GM04503 (cell line): Measurements from ENCODE around the gene ADGRE1.

Experiments used
- DNase-seq: peaks from one replicate; pipeline ENCODE4 v3.0.0-alpha.2; 2012; ENCODE audit warnings: low read depth

ADGRE1 gene

DNA sequence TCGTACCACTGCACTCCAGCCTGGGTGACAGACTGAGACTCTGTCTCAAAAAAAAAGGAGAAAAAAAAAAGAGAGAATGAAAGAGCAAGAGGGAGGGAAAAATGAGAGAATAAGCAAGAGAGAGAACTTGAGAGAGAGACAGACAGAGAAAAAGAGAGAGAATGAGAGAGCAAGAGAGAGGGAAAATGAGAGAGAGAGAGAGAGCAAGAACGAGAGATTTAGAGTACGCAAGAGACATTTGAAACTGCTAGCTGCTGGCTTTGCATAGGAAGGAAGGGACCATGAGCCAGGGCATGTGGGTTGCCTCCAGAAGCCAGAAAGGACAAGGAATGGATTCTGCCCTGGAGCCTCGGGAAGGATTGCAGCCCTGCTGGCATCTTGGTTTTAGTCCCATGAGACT lies 9.6 kb upstream of the ADGRE1 start:
- no peak for DNase-seq

DNA sequence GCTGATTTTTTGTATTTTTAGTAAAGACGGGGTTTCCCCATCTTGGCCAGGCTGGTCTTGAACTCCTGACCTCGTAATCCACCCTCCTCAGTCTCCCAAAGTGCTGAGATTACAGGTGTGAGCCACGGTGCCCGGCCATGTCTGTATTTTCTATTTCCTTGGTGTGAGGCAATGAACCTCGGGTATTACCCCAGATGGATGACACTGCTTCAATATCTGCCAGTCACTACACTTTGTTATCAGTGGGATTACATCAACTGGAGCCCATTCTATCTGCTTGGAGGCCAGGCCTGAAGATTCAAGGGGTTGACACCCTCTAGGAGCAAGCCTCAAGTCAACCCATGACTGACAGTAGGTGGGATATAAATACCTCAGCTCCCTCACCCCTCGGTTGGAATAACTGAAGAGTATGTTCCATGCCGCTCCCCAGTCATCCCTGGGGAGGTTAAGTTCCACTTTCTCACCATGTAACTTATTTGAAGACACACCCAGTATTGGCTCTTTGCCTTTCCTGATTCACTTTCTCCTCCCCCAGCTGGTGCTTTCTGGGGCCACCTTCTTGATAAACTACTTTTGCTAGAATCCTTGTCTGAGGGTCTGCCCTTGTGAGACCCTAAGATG lies 992 bp upstream of the ADGRE1 start:
- DNase-seq, result no peak

DNA sequence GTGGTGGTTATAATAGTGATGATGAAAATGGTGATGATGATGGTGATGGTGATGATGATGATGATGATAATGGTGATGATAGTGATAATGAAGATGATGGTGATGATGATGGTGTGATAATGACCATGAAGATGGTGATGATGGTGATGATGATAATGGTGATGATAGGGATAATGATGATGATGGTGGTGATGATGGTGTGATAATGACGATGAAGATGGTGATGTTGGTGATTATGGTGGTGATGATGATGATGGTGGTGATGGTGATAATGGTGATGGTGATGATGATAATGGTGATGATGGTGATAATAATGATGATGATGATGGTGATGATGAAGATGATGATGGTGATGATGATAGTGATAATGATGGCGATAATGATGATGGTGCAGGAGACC lies 1.6 kb downstream of the ADGRE1 start:
- DNase-seq, result no peak

DNA sequence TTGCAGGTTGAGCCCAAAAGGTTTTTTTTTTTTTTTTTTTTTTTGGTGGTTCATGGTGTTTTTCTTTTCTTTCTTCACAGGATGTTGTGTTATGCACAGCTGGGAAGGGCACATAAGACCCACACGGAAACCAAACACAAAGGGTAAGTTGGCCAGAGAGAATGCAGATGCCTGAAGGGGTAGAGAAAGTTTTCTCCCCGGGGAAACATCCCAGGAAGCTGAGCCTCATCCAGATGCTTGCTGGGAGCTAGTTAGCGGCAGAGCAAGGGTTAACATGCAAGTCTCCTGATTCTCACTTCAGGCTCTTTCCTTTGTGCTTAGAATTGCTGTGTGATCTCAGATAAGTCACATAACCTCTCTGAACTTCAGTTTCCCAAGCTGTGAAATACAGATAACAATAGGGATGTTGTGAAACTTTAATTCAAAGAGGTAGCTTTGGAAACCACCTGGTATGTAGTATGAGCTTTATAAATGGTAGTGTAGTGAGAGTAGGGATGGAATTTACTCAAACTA lies 3.1 kb downstream of the ADGRE1 start:
- no peak for DNase-seq

DNA sequence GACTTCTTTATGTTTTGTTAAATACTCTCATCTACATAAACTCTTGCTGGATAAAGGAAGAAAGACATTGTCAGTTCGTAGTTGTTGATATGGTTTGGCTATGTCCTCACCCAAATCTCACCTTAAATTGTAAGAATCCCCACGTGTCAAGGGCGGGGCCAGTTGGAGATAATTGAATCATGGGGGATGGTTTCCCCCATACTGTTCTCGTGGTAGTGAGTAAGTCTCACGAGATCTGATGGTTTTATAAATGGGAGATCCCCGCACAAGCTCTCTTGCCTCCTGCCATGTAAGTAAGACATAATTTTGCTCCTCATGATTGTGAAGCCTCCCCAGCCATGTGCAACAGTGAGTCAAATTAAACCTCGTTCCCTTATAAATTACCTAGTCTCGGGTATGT lies 3.6 kb downstream of the ADGRE1 start:
- no peak for DNase-seq

DNA sequence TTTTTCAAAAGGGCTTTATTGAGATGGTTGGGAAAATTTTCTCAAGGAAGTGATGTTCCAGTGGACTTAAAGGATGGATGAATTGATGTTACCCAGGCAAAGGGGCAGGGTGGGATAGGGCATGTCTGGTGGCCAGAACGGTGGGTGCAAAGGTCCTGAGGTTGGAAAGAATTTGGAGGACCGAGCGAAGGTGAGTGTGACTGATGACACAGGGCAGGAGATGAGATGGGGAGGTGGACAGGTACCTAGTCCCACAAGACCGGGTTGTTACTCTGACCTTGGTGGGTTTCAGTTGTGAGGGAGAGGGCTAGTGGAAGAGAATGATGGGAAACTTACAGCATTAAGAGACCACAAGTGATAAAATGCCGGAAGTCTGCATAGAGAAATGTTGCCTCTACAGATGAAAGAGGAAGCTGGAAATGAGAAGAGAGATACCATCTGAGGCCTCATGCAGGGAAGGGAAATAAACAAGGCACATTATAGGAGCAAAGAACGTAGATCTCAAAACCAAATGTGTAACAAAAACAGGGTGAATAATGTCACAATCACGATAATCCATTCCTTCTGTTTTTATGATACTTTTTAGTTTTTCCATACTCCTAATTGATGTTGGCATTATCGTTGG lies 4.5 kb downstream of the ADGRE1 start:
- DNase-seq, result no peak

DNA sequence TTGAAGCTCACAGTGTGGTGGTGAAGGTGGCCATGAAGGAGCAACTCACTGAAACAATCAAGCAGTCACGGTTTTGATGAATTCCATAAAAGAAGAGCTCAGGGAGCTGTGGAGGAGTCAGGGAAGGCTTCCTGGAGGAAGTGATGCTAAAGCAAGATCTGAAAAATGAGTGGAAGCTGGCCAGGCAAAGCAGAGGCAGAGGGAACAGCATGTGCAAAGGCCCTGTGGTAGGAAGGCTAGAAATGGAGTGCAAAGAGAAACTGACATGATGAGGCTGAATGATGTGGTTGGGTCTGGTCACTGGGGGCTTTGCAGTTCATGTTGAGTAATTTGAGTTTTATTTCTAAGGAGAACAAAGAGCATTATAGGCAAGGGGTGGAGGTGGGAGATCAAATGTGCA lies 6.9 kb downstream of the ADGRE1 start:
- no peak for DNase-seq

DNA sequence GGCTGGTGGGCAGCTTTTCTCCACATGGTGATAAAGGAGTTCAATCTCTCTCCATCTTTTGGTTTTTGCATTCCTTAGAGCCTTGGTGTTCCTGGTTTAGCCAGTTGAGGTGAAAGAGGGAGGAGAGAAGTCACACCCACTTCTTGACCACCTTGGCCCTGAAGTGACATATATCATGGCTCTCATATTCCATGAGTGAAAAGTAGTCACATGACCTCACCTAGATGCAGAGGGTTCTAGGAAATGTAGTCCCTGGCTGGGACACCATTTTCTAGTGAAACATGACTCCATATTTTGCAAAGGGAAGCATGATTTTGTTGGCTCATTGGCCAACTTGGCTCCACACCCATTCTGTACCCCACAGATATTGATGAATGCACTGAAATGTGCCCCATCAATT lies 16.1 kb downstream of the ADGRE1 start:
- no peak for DNase-seq

DNA sequence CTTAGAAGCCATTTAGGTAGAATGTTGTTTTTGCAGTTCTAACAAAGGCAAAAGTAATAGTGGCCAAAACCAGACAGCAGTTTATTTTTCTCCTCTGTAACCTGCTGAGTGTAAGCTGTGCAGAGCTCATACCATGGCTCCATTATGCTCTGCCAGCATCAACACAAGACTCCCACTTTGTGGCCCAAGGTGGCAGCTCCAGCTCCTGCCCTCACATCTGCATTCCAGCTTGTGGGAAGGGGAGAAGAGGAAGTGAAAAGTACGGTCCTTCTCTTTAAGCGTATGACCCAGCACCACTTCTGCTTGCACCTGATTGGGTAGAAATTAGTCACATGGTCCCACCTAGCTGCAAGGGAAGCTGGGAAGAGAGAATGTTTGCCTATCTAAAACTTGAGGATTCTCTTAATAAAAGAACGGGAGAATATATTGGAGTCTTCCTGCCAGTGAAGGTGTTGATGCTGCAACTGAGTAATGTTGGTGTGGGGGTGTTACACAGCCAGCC lies 19.2 kb downstream of the ADGRE1 start:
- DNase-seq, result no peak

DNA sequence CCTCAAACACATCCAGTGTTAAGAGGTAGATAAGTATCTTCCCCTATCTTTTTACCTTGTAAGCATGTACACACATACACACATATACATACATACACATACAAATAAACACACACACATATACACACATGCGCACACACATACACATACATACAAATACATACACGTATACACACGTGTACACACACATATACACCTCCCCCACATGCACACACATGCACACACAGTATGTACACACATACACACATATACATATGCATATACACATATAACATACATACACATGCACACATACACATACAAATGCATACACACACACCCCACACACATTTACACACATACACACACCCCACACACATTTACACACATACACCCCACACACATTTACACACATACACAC lies 24.1 kb downstream of the ADGRE1 start:
- no peak for DNase-seq

DNA sequence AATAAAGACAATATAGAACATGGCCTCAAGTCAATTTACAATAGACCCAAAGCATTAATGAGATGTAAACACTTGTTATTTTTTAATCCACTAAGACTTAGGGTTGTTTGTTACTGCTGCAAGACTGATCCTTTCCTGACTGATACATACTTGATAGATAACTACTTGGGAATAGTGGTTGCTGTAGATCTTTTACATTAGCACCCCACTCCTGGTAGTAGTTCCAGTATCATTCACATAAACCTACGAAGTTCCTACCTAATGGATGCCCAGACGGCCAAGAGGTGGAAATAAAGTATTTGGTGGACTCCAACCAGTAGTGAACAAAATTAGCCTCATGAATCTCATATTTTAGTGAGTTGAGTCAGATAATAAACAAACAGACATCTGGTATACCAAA lies 26.9 kb downstream of the ADGRE1 start:
- no peak for DNase-seq

DNA sequence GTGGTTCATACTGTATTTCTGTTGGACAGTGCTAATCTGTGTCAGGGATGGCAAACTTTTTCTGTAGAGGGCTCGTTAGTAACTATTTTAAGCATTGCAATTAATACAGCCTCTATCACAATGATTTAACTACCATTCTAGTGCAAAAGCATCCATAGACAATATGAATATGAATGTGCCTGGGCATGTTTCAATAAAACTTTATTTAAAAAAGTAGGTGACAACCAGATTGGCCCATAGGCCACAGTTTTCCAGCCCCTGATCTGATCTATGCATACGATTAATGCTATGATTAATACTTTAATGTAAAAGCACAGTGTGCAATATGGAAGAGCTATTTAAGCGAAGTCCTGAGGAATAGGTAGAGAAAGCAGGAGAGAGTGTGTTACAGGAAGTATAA lies 29.6 kb downstream of the ADGRE1 start:
- DNase-seq, result no peak

DNA sequence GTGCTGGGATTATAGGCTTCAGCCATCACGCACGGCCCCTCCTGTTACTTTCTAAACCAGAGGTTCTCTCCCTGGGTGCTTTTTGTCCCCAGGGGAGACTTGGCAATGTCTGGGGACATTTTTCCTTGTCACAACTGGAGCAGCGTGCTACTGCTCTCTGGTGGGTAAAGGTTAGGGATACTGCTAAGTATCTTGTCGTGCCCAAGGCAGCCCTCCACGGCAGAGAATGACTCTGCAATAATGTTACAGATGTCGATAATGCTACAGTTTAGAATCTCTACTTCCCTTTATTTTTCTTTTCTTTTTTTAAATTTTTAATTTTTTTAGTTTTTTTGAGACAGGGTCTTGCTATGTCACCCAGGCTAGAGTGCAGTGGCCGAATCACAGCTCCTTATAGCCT lies 38.0 kb downstream of the ADGRE1 start:
- DNase-seq, result no peak

DNA sequence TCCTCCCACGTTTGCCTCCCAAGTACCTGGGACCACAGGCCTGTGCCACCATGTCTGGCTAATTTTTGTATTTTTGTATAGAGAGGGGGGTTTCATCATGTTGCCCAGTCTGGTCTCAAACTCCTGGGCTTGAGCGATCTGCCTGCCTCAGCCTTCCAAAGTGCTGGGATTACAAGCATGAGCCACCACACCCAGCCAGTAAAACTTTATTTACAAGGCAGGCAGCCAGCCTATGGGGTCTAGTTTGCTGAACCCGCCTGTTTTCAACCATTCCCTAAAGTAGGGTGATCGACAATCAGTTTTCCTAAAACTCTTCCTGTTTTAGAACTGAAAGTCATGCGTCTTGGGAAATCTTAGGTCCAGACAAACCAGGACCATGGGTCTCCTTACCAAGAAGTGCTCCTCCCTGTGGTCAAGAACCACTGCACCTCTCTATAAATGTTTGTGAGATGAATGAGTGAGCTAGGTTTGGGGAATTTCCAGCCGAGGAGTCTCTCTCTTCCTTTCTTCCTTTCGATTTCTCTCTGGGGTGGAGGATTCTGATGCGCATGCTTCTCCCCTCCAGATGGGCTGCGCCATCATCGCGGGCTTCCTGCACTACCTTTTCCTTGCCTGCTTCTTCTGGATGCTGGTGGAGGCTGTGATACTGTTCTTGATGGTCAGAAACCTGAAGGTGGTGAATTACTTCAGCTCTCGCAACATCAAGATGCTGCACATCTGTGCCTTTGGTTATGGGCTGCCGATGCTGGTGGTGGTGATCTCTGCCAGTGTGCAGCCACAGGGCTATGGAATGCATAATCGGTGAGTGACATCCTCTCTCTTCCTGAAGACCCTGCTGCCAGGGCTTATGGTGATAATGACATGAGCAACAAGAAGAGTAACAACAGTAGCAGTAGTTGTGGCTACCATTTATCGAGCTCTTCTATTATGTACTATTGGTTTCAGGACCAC lies 38.7 kb downstream of the ADGRE1 start:
- DNase-seq, result no peak

DNA sequence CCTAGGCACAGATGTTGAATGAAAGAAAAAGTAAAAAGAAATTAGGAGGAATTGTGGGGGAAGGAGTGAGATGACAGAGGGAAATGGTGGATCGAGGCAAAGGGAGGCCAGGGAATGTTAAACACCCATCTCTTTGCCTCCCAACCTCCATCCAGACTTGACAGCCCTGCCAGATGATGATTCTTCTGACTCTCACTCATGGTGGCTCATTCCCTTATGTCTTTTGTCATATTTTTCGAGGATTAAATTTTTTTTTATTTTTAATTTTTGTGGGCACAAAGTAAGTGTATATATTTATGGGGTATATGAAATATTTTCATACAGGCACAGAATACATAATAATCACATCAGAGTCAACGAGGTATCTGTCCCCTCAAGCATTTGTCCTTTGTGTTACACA lies 42.8 kb downstream of the ADGRE1 start:
- DNase-seq, result no peak

DNA sequence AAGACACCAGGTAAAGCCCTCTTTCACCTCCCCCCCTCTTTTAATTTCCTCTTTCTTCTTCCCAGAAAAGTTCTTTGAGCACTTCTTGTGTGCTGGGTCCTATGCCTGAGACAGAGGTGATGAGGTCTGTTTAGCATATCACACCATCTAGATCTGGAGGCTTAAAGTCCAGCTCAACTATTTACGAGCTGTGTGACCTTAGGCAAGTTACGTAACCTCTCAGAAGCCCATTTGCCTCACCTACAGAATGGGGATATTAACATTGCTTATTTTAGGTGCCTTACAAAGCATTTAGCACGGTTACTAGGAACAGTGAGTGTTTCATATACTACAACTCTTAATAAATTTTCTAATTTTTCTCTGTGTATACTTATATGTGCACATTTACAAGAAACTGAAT lies 47.7 kb downstream of the ADGRE1 start:
- DNase-seq, result no peak

DNA sequence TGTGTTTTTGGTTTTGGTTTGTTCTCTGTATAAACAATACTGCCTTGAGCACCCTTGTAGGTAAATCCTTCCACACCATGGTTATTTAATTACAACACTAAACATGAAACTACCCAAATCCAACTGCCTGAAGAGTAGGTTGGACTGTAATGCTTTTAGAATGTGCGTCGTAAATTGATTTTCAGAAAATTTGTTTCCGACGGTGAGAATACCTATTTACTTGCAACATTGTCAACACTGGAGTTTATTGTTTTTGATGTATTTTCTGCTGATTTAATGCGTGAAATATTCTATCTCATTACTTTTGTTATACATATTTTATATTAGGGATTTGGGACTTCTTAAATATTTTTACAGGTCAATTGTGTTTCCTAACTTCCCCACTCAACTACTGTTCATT lies 48.2 kb downstream of the ADGRE1 start:
- no peak for DNase-seq

DNA sequence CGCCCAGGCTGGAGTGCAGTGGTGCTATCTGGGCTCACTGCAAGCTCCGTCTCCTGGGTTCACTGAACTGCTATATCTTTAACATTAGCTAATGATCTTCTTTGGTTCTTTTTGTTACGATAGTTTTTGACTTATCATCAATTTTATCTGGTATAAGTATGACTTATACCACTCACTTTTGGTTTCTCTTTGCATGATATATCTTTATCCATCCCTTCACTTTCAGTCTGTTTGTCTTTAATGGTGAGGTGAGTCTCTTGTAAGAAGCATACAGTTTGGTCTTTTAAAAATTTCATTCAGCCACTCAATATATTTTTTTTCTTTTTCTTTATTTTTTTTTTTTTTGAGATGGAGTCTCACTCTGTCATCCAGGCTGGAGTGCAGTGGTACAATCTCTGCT lies 58.4 kb downstream of the ADGRE1 start:
- no peak for DNase-seq

DNA sequence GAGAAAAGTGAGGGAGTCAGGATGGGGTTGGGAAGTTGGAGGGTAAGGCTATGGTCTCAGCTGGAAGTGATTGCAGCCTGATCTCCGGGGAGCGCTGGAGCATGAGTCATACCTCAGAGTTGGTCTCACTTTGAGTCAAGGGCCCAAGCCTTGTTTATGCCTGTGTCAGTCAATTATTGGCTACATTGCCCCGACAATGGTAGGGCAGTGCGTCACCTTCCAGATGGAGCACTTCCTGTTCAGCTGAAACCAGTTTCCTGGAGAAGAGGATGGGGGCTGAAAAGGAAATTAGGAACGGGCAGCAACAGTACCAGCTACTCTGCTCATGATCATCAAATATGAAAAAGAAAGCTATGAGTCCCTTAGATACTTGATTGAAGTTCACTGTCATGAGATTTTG lies 60.4 kb downstream of the ADGRE1 start:
- DNase-seq, result peak; percentile 34

DNA sequence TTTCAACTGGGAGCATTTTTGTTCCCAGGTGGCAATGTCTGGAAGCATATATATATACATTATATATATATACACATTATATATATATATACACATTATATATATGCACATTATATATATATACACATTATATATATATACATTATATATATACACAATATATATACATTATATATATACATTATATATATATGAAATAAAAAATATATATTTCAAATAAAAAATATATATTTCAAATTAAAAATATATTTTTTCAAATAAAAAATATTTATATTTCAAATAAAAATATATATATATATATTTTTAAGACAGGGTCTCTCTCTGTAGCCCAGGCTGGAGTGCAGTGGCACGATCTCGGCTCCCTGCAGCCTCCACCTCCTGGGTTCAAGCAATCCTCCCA lies 61.5 kb downstream of the ADGRE1 start:
- DNase-seq, result no peak

DNA sequence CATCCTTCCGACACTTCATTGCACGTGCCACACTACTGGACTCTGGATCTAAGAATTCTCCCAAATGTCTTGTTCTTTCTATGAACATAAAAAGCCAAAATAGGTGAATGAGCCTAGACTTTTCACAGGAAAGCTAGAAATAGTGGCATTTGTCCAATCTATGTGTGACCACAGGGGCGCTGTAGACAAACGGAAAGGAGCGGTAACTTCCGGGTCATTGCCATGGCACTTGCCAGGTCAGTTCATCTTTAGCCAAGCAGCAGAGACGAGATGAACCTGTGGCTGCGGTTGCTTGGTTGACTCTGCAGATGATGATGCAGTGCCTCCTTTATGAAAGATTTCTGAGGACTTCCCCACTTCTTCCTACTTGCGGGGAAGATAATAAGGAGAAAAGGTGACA lies 65.6 kb downstream of the ADGRE1 start:
- DNase-seq, result no peak

DNA sequence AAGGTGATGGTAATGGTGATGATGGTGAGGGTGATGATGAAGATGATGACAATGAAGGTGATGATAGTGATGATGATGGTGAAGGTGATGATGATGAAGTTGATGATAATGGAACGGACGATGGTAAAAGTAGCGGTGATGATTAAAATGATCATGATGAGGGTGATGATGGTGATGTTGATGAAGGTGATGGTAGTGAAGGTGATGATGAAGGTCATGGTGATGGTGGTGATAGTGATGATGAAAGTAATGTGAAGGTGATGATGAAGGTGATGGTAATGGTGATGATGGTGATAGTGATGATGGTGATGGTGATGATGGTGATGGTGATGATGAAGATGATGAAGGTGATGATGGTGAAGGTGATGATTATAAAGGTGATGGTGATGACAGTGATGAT lies 67.7 kb downstream of the ADGRE1 start:
- DNase-seq, result no peak

DNA sequence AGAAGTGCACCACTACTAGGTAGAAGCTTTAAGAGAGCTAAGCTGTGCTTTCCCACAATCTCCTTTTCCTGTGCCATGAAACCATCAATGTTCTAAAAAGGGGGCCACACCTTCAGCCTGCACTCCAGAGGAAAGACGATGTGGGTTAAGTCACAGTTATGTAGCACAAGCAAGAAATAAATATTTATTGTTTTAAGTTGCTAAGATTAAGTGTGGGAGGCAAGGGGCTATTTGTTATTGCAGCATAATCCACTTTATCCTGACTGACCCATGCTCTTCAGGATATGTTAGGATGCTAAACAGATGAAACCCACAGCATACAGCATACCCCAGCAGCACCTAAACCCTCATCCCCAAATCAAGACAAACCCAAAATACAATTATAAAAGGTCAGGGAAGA lies 69.2 kb downstream of the ADGRE1 start:
- no peak for DNase-seq
